Suppressor macrophage (primary cell): ENCODE measurements around the gene ZNF664.

Experiments
- DNase-seq, 4 experiments: peaks; one replicate each; pipeline ENCODE4 v3.0.0-alpha.2; 2020 to 2022
- total RNA-seq, 17 experiments: gene quantifications; one replicate each; lab custom pipeline; 2026; ENCODE audit warnings: mixed read lengths in 6 of 17, inconsistent platforms in 3 of 17; lab: John Stamatoyannopoulos, UW

Gene ZNF664
- total RNA-seq, result 26.2 to 87.4 (median 62.2) reads per million in 17 experiments

- DNase-seq, result peak; percentile 83 to 95 (median 89)
These were observed at the start of gene ZNF664, which contains the start of gene CCDC92 for GRCh38 chr12:123972457-123973401. Gene ZNF664 (plus strand): TSS chr12:123973215. CDS start chr12:124012145, 38,930 bp downstream. Gene CCDC92 (minus strand): TSS chr12:123972831. CDS start chr12:123944305, 28,526 bp downstream.

GRCh38 chr12:123923927-123924326 is 49.1 kb upstream of the ZNF664 start:
- DNase-seq, result no peak

DNA sequence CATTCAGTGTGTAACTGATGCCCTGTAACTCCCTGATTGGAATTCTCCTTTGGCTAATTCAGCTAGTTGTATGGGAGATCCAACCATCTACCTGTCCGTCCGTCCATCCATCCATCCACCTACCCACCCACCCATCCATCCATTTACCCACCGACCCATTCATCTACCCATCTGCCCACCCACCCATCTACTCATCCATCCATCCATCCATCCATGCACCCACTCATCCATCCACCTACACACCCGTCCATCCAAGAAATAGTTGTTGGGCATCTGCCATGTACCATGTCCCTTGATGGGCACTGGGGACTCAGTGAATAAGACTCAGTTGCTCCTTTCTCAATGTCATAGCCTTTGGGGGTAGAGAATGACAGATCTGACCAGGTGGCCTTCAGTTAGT is 48.5 kb upstream of the ZNF664 start:
- no peak for DNase-seq

- peak in 3 of 4 experiments; percentile 18 to 31 (median 28) for DNase-seq
These were observed 44.6 kb upstream of the ZNF664 start for GRCh38 chr12:123928274-123928865.

DNA sequence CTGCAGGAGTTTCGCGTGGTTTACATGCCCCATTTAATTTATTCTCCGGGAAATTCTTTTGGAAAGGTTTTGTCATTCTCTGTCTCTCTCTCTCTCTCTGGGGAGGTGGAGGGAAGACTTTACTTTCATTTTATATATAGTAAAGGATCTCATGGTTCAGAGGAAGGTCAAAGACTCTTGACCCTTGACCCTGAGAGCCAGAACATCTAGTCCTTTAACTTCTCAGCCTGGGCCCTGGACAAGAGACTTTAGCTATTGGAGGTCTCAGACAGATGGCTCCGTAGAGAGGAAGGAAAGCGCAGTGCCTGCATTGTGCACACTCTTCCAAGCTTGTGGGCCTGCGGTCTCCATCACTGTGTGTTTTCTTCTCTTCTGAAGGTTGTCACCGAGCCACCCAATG is 44.1 kb upstream of the ZNF664 start:
- DNase-seq, result no peak

DNA sequence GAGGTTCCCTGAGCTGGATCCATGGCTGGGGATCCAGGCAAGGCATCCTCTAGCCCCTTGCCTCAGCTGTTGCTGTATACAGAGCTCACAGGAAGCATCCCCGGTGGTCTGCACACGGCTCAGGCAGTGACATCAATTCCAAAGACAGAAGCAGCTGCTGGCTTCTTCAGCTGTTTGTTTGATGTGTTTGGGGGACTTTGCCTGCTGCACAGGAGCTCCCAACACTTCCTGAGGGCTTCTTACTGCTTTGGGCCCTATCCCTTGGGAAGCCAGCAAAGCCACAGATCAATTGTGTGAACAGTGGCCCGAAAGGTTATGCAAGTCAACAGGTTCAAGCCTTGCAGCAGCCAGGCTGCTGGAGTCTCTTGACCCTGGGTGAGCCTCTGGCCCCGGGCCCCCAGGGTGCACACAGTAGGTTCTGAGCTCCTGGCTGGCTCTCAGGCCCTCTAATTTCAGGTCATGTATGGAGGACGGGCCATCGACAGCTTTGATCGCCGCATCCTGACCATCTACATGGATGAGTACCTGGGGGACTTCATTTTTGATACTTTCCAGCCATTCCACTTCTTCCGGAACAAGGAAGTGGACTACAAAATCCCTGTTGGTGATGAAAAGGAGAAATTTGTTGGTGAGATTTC is 43.0 kb upstream of the ZNF664 start:
- DNase-seq, result no peak

DNA sequence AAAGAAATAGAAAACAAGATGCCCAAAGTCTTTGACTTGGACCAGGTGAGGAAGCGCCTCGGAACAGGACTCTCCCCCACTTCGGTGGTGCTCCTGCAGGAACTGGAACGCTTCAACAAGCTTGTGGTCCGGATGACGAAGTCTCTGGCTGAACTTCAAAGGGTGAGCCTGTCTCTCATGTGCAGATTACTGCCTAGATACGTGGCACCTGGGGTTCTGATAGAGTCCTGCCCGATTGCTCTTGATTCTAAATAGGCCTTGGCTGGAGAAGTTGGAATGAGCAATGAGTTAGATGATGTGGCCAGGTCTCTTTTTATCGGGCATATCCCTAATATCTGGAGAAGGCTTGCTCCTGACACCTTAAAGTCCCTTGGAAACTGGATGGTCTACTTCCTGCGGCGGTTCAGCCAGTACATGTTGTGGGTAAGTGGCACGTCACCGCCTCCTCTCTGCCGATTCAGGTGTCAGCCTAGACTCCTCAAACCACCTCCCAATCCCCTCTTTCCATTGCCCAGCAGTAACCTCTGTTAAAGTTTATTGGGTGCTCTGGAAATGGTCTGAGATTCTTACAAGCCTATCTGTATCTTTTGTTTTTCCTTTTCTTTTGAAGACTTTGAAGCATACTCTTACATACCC is 41.2 kb upstream of the ZNF664 start:
- no peak for DNase-seq

- no peak for DNase-seq
These were observed 39.8 kb upstream of the ZNF664 start for GRCh38 chr12:123933214-123933613.

DNA sequence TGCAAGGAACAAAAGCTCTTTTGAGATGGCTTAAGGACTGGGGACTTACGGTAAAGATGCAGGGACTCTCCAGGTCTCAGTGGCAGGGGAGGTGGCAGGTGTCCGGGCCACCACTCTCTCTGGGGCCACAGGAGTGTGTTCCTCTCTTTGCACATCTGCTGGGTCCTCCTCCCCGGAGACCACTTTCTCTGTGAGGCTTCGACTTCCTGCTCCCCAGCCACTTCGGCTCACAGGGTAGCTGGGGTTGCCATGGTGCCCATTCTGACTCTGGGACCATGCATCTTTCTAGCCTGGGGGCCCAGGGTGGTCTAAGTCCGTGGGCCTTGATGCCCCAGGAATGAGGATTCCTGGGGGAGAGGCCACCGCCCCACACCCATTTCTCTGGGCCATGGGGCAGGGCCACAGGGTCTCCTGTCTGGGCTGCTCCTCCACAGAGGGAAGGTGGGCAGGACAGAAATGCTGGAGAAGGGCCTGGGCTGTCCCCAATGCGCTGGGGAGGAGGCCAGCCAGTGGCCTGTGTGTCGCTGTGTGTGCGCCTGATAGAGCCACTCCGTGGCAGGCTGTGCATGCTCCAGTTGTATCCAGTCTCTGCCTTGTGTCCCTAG is 38.9 kb upstream of the ZNF664 start:
- DNase-seq, result no peak

DNA sequence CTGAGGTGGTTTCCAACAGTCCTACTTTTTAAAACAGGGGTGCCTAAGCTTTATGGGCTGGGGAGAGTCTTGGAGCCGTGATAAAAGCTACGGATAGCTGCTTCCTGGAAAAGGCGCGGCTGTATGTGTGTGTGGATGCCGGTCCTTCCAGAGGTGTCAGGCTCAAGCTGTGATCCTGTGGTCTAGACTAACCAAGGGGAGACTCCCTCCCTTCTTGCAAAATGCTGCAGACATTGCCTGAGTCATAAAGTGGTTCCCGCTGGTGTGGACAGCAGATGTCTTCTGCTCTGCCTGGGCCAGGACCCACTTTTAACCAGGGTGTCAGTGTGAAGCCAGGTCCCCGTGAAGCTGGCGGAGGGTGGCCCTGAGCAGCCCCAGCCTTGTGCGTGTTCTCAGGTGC is 38.2 kb upstream of the ZNF664 start:
- peak in 1 of 4 experiments; percentile 20 for DNase-seq

GRCh38 chr12:123935956-123936355 is 37.1 kb upstream of the ZNF664 start:
- no peak for DNase-seq

GRCh38 chr12:123936471-123936870 is 36.5 kb upstream of the ZNF664 start:
- DNase-seq, result no peak

DNA sequence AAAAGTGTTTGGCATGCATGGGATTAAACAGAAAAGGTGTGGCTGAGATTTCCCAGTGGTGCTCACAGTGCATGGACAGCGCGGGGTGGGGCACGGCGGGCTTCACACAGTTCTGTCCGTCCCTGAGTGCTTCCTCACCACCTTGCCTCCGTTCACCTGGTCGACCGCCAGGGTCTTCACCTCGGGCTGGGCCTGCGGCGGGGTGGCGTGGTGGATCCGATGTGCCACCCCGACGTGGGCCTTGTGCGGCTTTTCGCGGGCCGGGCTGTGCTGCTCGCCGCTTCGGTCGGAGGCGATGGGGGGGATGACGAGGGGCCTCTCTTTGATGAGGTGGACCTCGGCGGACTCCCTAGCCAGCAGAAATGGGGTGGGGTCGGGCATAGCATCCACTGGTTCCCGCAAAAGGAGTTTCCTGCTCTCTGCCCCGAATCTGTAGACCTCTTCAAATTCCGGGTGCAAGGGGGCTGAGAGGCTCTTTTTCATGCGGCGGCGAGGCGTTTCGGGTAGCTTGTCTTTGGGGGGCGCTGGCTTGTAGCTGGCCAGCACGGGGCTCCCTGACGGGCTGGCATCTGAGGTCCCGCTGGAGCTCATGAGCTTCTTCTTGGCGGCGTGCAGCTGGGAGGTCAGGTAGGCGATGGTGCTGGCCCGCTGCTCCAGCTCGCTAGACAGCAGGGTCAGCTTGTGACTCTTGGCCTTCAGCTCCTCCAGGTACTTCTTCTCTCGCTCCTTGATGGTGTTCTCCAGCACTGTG is 35.9 kb upstream of the ZNF664 start:
- DNase-seq, result no peak

- DNase-seq, result peak in 2 of 4 experiments; percentile 16 to 31
These were observed 35.1 kb upstream of the ZNF664 start for GRCh38 chr12:123937707-123938591.

DNA sequence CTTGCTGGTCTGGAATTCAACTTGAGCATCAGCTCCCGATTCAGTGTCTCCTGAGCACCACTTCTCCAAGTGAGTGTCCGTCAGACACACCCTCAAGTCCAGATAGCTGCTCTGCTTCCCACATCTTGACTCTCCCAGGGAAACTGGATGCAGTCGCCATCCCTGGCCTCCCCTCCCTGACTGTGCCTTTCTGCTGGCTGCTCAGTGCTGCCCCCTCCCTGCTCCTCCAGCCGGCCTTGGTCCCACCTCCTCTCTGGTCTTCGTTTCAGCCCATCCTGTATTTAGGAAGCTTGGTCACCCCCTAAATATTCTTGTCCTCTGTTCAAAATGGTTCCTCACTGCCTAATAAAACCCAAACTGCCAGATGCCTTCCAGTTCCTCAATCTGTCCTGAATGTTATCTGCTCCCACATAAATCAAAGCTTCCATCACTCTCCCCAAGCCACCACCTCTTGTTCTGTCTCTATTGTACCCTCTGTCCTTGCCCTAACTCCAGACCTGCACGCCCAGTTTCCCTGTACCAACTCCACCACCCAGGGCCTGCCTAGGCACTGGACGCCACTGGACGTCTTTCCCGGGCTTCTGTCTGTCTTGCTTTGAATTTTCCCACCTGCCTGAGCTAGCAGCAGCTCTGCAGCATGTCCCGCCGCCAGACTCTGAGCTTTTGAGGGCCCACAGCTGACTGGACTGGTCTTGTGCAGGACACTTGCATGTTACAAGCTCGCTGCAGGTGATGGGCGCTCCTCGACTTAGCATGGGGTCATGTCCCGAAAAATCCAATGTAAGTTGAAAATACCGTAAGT is 34.1 kb upstream of the ZNF664 start:
- DNase-seq, result no peak

DNA sequence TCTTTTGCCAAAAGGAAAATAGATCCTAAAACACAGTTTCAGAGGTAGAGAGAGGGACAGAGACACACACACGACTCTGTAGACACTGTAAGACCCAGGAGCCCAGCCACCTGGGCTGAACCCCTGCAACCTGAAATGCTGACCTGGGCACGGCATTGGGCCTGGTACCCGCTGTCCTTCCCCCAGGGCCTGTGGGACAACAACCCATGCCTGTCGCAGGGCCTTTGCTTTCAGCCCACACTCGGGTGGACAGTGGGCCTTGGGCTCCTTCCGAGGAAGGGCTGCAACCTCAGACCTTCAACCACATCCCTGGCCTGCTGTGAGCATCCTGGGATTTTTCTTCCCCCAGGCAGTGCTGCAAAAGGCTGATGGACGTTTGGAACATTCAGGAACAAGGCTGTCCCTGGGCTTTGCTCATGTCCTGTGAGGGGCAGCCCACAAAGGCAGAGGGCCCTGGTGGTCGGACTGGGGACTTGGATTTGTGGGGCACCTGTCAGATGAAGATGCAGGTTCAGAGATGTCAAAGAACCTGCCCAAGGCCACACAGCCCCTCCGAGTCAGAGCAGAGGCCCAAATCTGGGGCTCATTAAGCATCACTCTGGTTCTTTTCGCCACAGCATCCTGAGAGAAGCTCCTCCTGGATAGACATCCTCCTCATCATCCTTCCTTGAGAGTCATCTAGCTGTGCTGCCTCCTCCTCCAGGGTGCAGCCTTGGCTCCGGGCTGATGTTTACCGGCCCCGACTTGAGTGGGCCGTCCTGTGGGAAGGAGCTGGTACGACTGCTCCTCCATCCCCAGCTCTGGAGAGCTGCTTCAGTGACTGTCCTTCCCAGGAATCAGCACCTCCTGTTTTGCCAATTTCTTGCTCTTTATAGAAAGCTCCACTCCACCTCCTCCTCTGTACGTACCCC is 33.0 kb upstream of the ZNF664 start:
- no peak for DNase-seq

DNA sequence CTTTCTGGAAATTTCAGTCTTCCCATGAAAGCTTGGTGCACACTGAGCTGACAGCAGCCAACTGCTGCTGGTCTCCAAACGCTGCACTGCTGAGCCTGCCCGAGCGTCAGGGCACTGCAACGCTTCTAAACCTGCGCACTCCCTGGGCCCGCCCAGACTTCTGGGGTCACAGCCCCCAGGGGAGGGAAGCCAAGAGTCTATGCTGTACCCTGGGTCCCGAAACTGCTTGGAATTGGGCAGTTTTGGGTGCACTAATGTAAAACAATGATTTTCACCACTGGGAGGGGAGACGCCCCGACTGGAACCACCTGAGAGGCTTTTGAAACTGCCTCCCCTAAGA is 32.4 kb upstream of the ZNF664 start:
- DNase-seq, result no peak

DNA sequence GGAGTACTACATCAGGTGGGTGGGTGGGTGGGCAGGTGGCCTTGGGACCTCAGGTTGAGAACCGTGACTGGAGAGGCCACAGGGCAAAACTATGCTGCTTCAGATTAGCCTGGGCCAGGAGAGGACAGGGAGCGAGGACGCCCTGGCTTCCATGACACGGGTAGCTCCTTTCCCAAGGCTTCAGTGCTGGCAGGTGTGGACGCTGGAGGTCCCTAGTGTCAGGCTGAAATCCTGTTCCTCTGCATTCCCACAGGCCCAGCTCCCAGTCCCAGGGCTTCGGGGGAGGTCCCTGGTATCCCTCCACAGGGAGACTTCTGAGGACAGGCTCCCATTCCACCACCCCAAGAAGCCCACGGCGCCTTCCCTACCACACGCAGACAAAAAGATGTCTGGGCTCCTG is 32.0 kb upstream of the ZNF664 start:
- DNase-seq, result no peak
